Vagina (tissue), 2 donors: ENCODE data around the gene TGM1. TPM values are rescaled to one million over a fixed set of nuclear protein-coding genes. Genes with fewer than 3 reads are reported as not detected.

Source experiments
- DNase-seq, 2 donors: peaks; one replicate each; pipeline ENCODE4 v3.0.0-alpha.2; 2017; ENCODE audit errors: extremely low spot score in 2 of 2
- H3K27ac ChIP-seq: fragments of 200-600 bp; sonication (generic); one replicate; pipeline ENCODE4 v1.5.1; 2019
- H3K27me3 ChIP-seq: fragments of 200-600 bp; sonication (generic); one replicate; pipeline ENCODE4 v1.5.1; 2019
- H3K36me3 ChIP-seq, 2 donors: fragments of 200-600 bp; sonication (generic); one replicate each; pipeline ENCODE4 v1.5.1; 2017 to 2019
- H3K4me1 ChIP-seq: fragments of 200-600 bp; sonication (generic); one replicate; pipeline ENCODE4 v1.5.1; 2019
- H3K4me3 ChIP-seq, 2 donors: fragments of 200-600 bp; sonication (generic); 1 replicate in 1 of 2; 2 replicates in 1 of 2; pipeline ENCODE4 v1.5.1; 2016 to 2019
- H3K9me3 ChIP-seq: fragments of 200-600 bp; sonication (generic); one replicate; pipeline ENCODE4 v1.5.1; 2019
- POLR2A ChIP-seq, 2 donors: fragments of 450-650 bp; IDR thresholded peaks; one replicate each; pipeline ENCODE4 v1.6.1; 2017; ENCODE audit warnings: antibody characterized with exemption in 2 of 2, mild to moderate bottlenecking in 2 of 2, moderate library complexity in 2 of 2
- POLR2AphosphoS5 ChIP-seq, 2 donors: sonication (generic); formaldehyde crosslinking; IDR thresholded peaks; one replicate each; pipeline ENCODE4 v1.9.0; 2017; ENCODE audit warnings: antibody characterized with exemption in 2 of 2, mild to moderate bottlenecking in 2 of 2, low read depth in 1 of 2; ENCODE audit not compliant: insufficient read depth in 1 of 2
- intact Hi-C: fragments of 100-400 bp; cut with DNase I; formaldehyde crosslinking; loops from one replicate; pipeline ENCODE4 v1.15.1; 2023
- total RNA-seq: library from RNA; depleted of rRNA; stranded (reverse); fragments of >200 nt; gene quantifications from one replicate; pipeline ENCODE4 v1.2.3, GENCODE V29; 2016
- TF ChIP-seq, protein P1 (sequence below), 3 experiments: fragments of 450-650 bp in 2 of 3; fragments of 200-600 bp in 1 of 3; sonication (generic) in 1 of 3; IDR thresholded peaks; one replicate each; pipeline ENCODE4 v1.5.1; 2017 to 2019; ENCODE audit warnings: antibody characterized with exemption in 3 of 3, mild to moderate bottlenecking in 2 of 3, moderate library complexity in 2 of 3

The TGM1 gene
- total RNA-seq, 1 donor from 2014 or later = 269 TPM

DNA sequence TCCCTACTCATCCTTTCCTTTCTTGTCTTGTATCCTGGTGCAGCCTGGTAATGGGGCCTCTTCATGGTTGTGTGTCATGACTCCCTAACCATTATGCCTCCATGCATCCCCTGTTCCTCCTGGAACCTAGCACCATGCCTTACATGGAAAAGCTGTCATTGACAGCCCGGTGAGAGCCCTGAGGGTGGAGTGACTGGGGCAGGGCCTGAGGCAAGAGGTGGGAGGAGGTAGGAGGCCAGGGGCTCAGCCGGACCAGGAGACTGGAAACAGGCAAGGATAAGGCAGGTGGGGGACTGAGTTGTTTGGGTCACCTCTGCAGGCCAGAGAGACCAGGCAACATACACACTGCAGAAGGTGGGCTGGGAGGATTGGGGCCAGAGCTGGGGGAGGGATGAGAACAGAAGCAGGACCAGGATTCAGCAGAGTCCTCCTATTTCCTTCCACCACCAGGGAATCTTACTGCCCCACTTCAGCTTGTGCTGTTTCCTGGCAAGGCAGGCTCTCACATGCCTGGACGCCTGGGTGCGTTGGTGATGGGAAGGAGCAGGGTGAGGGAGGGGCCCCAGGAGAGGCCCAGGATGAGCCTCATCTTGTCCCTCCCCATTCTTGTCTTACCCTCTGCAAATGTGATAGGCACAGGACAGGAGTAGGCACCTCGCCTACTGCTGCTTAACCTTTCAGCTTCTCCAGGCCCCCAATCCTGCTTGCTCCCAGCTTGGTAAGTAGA, 46.7 kb upstream of the TGM1 start, which contains the start of gene LTB4R2:
Gene LTB4R2 (plus strand): TSS at position 603 of the 727 bp plus-strand sequence. CDS start 525 bp downstream, outside the sequence.
- H3K36me3 ChIP-seq = peaks cover 0 to 27% of the 10 kb centered on the region in 2 donors
- H3K4me3 ChIP-seq = peak within 1 kb of the TSS; percentile 48 to 58
- no peak for DNase-seq
- peaks cover 68% of the 10 kb centered on the region for H3K4me1 ChIP-seq
- intact Hi-C loops = no loop called here
- H3K27me3 ChIP-seq = no peaks in the 10 kb centered on the region
- H3K27ac ChIP-seq = peak within 1 kb of the TSS; percentile 87
- TF ChIP-seq POLR2AphosphoS5 (IDR thresholded peaks at IDR 0.05; ENCODE audit: insufficient read depth in 1 of 2, low read depth in 1 of 2) (no peak), POLR2A (IDR thresholded peaks at IDR 0.05) (no peak)
- TF ChIP-seq, protein P1, sequence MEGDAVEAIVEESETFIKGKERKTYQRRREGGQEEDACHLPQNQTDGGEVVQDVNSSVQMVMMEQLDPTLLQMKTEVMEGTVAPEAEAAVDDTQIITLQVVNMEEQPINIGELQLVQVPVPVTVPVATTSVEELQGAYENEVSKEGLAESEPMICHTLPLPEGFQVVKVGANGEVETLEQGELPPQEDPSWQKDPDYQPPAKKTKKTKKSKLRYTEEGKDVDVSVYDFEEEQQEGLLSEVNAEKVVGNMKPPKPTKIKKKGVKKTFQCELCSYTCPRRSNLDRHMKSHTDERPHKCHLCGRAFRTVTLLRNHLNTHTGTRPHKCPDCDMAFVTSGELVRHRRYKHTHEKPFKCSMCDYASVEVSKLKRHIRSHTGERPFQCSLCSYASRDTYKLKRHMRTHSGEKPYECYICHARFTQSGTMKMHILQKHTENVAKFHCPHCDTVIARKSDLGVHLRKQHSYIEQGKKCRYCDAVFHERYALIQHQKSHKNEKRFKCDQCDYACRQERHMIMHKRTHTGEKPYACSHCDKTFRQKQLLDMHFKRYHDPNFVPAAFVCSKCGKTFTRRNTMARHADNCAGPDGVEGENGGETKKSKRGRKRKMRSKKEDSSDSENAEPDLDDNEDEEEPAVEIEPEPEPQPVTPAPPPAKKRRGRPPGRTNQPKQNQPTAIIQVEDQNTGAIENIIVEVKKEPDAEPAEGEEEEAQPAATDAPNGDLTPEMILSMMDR (IDR thresholded peaks at IDR 0.05) = no peak
- no peaks in the 10 kb centered on the region for H3K9me3 ChIP-seq

DNA sequence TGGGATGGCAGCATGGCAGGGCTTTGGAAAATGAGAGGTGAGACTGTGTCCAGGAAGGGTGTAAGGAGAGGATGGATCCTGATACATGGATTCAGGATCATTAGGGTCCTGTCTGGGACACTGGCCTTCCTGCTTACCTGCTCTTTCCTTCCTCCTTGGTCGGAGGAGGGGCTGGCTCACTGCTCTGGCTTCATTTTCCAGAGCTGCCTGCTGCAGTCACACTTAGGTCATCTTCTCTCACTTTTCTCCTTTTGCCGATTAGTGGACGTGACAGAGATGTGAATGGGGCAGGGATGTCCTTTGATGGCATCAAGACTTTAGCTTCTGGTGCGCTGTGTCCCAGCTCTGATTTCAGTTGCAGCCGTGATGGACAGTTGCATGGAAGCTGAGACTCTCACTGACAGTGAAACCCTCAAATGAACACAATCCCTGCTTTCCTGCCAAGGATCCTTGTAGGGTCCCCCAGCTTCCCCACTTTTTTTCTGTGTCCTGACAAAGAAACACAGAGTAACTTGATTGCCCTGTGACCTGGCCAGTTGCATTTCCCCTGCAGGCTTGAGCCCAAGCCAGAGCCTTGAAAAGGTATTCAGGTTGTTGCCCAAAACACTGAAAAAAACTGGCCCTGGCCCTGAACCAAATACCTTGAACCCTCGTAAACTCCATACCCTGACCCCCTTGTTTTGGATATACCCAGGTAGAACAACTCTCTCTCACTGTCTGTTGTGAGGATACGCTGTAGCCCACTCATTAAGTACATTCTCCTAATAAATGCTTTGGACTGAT, 45.6 kb upstream of the TGM1 start:
- TF ChIP-seq POLR2AphosphoS5 (IDR thresholded peaks at IDR 0.05; ENCODE audit: insufficient read depth in 1 of 2, low read depth in 1 of 2) (no peak), POLR2A (IDR thresholded peaks at IDR 0.05) (no peak)
- TF ChIP-seq, protein P1 (IDR thresholded peaks at IDR 0.05) = no peak
- Histone ChIP-seq H3K4me1 (peaks cover 57% of the 10 kb centered on the region), H3K9me3 (no peaks in the 10 kb centered on the region), H3K27me3 (no peaks in the 10 kb centered on the region), H3K27ac (peak overlapping the region; percentile 87), H3K4me3 (no peak overlapping the region), H3K36me3 (peaks cover 0 to 38% of the 10 kb centered on the region in 2 donors)
- intact Hi-C loops = no loop called here
- DNase-seq = no peak

DNA sequence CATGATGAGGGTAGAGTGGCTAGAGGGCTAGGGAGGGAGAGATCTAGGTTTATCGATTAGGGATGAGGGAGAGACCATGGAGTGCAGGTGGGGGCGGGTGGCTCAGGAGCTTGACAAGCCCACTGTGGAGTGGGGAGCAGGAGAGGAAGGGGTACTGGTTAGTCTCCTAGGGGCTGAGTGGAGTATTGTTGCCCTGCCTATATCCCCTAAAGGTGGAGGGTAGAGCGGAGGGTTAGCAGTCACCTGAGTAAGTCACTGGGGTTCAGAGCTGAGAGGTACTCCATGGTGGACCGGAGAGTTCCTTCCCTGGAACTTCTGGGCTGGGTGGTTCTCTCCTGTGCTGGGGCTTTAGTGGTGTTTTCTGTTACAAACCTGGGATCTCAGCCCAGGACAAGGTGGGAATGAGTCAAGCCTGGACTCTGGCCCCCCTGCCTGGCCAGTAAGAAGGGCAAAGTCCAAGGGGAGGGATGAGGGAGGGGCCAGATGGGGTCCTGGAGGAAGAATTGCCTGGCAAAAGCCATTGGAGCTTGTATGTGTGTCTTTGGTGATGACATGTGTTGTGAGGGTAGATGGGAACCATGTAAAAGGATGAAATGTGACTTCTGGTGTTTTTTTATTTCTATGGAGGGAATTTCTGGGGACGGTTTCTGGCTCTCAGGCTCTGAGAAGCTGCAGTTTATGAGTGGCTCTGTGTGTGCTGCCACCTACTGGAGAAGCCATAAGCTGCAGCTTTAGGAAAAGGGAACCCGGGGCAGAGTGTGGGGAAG, 44.8 kb upstream of the TGM1 start, which contains the start of gene CIDEB:
Gene CIDEB (minus strand): TSS at position 403 of the 767 bp plus-strand sequence. CDS start 119 bp downstream, at position 284.
- no peaks in the 10 kb centered on the region for H3K9me3 ChIP-seq
- H3K4me1 ChIP-seq = peaks cover 50% of the 10 kb centered on the region
- H3K4me3 ChIP-seq = no peak within 1 kb of the TSS
- no peak for DNase-seq
- intact Hi-C loops = no loop called here
- H3K27ac ChIP-seq = peak within 1 kb of the TSS; percentile 87
- peaks cover 0 to 45% of the 10 kb centered on the region in 2 donors for H3K36me3 ChIP-seq
- H3K27me3 ChIP-seq = no peaks in the 10 kb centered on the region
- TF ChIP-seq, protein P1 (IDR thresholded peaks at IDR 0.05) = peak in 2 of 3 experiments; percentile 70 to 79
- TF ChIP-seq POLR2AphosphoS5 (IDR thresholded peaks at IDR 0.05; ENCODE audit: insufficient read depth in 1 of 2, low read depth in 1 of 2) = no peak

DNA sequence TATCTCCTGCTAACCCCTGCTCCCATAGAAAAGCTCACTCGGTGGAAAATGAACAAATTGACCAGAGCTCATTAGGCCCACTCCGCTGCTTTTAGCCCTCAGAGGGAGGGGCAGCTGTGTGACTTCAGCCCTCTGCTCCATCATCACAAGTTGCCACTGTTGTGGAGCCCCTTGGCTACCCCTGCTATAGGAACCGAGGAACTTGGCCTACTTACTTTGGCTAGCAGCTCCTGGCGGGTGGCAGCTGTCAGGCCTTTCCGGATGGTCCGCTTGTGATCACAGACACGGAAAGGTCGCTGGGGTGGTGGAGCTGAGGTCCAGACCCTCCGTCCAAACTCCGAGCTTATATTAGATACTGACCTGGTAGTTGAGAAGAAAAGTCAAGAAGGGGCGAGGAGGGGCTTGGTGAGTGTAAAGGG, 44.2 kb upstream of the TGM1 start:
- H3K27me3 ChIP-seq = no peaks in the 10 kb centered on the region
- peaks cover 44% of the 10 kb centered on the region for H3K4me1 ChIP-seq
- TF ChIP-seq, protein P1 (IDR thresholded peaks at IDR 0.05) = no peak
- TF ChIP-seq POLR2AphosphoS5 (IDR thresholded peaks at IDR 0.05; ENCODE audit: insufficient read depth in 1 of 2, low read depth in 1 of 2) = no peak
- TF ChIP-seq POLR2A (IDR thresholded peaks at IDR 0.05) = no peak
- no peaks in the 10 kb centered on the region for H3K9me3 ChIP-seq
- H3K27ac ChIP-seq = no peak overlapping the region
- DNase-seq = no peak
- no peak overlapping the region for H3K4me3 ChIP-seq
- intact Hi-C loops = no loop called here
- H3K36me3 ChIP-seq = peaks cover 0 to 51% of the 10 kb centered on the region in 2 donors
